ENCODE data around the gene LPIN3.
"Not testable (repeated sequence)": the region's sequence is repeated elsewhere in the genome, so short reads cannot be mapped to it uniquely, and the experiment has no call there.

Gene LPIN3

DNA sequence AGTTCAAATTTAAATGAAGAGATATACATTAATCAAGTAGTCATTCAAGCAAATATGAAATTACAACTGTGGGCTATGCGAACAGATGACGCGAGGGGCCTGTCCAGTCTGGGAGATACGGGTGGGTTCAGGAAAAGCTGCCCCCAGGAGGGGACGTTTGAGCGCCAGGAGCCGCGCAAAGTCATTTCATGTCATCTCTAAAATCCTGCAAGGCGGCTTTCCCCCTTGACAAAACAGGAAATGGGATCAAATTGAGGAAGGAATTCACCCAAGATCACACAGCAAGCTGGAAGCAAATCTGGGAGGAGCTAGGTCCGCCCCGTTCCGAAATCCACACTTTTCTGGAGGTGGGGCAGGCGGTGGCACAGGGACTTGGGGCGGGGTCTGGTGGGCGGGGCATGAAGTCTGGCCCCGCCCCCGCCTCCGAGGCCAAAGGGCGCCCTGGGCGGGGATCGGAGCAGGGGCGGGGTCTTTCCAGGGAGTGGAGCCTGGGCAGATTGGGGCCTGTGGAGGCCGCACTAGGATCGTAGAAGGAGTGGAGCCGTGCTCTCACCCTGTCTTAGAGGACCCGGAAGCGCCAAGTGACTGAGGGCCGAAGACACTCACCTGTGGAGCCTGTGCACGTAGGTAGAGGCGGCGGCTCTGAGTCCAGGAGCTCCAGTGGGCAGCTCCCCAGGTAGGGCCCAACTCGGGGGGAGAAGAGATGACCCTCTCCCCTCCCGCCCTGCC lies at the start of gene LPIN3:
Gene LPIN3, plus strand, starts transcription at position 495 of the 729 bp plus-strand sequence. CDS start 4,983 bp downstream, outside the sequence.
- DNase-seq (ENCODE audit: low spot score) = peak; percentile 93

DNA sequence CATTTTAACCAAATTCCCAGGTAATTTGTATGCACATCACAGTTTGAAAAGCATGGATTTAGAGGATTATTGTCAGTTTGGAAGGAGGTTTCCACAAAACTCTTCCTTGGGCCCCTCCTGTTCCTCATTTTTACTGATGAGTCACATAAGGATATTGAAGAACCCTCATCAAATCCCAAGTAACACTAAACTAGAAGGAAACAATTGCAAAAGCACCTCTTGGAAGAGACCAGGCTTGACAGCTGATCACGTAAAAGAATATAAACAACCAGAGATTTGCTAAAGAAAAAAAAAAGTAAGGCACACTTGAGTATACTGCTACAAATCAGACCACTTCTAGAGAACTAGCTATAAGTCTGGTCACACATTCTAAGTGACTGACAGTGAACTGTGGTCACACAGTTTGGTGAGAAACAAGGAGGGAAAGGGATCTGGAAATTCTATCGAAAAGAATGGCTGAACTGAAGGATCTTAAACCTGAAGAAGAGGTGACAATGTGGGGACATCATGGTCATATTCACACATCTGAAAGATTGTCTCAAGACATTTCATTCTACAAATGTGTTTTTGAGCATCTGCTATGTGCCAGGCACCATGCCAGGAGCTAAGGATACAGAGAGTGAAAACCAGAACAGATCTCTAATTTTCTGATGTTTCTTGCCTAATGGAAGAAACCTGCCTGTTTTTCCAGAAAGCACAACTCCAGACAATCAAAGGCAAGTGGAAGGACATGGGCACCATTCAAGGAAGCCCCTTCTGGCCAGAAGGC lies 47.2 kb upstream of the LPIN3 start:
- DNase-seq (ENCODE audit: low spot score) = no peak

GRCh38 chr20:41299899-41300298 lies 40.7 kb upstream of the LPIN3 start:
- DNase-seq (ENCODE audit: low spot score) = no peak

DNA sequence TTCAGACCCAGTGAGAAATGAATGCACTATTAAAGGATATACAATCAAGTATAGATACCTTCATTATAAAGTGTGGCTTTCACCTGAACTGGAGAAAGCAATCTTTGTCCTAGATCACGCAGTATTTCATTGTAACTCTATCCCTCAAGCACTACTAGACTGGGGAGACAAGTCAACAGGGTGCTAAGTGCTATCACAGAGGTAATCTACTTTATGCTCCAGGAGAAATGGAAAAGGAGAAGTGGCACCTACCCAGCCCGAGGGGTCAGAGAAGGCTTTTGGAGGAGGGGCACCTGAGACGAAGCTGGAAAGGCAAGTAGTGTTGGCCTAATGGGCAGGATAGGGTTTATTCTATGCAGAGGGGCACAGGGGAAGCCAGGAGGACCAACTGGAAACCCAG lies 40.2 kb upstream of the LPIN3 start:
- no peak for DNase-seq (ENCODE audit: low spot score)

DNA sequence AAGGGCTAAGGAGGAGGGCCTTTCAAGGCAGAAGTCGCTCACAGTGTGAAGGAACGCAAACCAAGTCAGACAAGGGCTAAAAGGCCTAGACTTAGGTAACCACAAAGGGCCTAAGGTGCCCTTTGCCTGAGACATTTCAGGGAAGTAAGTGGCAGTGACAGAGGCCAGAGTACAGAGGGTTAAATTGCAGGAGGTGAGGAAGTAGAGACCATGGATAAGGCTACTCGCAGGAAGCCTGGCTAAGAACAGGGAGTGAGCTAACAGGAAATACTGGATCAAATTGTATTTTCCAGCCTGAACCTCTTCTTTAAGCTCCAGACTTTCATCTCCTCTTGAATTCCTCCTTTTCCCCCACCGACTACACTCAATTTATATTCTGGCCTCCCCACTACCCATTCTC lies 39.7 kb upstream of the LPIN3 start:
- no peak for DNase-seq (ENCODE audit: low spot score)

DNA sequence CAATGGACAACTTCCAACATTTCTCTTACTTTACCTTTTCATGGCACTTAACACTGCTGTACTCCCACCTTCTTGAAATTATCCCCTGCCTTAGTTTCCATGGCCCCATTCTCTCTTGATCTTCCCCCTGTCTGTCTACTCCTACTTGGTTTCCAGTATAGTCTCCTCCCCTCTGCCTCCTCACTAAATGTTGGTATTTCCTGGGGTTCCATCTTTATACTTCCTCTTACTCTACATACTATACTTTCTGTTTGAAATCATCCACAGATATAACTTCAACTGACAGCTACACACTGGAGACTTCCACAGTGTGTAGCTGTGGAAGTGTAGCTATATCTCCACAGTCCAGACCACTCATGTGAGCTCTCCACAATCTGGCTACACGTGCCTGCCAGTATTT lies 36.6 kb upstream of the LPIN3 start:
- no peak for DNase-seq (ENCODE audit: low spot score)

GRCh38 chr20:41304424-41305079 lies 36.1 kb upstream of the LPIN3 start:
- no peak for DNase-seq (ENCODE audit: low spot score)

- no peak for DNase-seq (ENCODE audit: low spot score)
Observed at GRCh38 chr20:41306061-41306727, 34.4 kb upstream of the LPIN3 start.

GRCh38 chr20:41307021-41307420 lies 33.6 kb upstream of the LPIN3 start:
- DNase-seq (ENCODE audit: low spot score) = no peak

- no peak for DNase-seq (ENCODE audit: low spot score)
Observed at GRCh38 chr20:41308290-41308711, 32.3 kb upstream of the LPIN3 start.

- DNase-seq (ENCODE audit: low spot score) = no peak
Observed at GRCh38 chr20:41308726-41309413, 31.8 kb upstream of the LPIN3 start.

GRCh38 chr20:41309817-41310216 lies 30.8 kb upstream of the LPIN3 start:
- DNase-seq (ENCODE audit: low spot score) = no peak

DNA sequence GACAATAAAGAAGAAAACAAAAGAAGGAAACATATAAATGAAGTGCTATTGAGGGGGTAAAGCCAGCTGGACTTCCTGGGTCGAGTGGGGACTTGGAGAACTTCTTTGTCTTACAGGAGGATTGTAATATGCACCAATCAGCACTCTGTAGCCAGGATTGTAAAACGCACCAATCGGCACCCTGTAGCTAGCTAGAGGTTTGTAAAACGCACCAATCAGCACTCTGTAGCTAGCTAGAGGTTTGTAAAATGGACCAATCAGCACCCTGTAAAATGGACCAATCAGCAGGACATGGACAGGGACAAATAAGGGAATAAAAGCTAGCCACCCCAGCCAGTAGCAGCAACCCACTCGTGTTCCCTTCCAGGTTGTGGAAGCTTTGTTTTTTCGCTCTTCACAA lies 28.6 kb upstream of the LPIN3 start:
- DNase-seq (ENCODE audit: low spot score) = not testable (repeated sequence)

GRCh38 chr20:41314386-41314785 lies 26.2 kb upstream of the LPIN3 start:
- DNase-seq (ENCODE audit: low spot score) = no peak

GRCh38 chr20:41316051-41316450 lies 24.6 kb upstream of the LPIN3 start:
- no peak for DNase-seq (ENCODE audit: low spot score)

DNA sequence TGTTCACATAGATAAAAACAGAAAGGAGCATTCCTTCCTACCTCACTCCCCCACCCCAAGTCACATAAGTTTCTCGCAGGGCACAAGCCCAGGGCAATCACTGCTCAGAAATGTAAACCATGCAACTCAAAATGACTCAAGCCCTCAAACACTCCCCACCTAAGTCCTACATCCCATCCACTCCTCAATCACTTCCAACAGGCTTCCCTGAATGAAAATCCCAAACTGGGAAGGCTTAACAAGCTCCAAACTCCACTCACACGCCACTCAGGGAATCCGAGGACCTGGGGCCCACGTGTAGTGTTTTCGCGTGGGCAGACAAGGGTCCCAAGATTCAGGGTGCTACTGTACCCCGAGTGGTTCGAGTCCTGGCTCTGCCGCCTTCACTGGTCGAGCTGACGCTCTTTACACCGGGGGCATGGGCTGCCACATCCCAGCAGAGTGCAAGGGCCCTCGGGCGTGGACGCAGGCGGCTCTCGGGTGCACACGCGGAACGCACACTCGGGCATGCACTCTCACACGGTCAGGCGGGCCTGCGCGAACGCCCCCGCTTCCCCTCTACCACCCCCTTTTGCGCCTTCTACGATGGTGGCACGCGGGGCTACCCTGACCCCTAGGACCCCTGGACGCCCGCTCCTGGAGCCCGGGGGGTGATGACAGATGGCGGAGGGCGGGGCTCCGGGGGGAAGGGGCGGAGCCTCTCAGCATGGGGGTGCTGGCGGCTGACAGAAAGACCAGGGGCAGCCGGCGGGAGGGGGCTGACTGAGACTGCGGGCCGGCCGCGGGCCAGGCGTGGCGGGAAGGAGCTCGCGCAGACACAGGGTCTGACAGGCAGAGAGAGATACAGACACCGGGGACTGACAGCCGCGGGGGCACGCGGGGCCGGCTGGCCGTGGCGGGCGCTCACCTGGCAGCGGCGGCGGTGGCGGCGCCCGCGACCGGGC lies 23.7 kb upstream of the LPIN3 start:
- DNase-seq (ENCODE audit: low spot score) = peak; percentile 74

DNA sequence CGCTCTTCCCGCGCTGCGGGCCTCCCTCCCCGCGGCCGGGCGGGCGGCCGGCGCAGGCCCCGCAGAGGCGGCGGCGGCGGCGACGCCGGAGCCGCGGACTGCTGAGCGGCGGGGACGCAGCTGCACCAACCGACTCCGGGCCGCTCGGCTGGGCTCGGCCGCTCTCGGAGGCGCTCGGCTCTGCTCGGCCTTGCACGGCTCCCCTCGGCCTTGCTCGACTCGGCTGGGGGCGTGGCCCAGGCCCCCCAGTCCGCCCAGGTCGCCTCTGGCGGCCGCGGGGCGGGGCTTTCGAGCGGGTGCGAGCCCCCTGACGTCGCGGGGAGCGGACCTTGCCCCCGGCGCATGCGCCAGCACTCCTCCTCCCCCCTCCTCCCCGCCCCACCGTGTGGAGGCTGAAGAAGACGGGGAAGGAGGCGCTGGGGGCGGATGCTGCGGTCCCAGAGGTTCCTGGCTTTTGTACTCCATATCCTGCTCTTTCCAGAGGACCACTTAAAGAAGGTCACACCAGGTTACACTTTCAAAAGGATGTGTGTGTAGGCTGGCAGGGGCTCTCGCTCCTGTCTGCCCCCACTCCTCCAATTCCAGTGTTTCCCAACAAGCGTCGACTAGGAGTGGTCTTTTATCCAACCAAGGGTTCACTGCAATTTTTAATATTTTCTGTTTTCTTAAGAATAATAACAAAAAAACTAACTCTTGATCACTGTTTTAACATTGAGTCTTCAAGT lies 22.9 kb upstream of the LPIN3 start, which contains the start of gene ZHX3:
Gene ZHX3, minus strand, starts transcription at position 186 of the 725 bp plus-strand sequence. CDS start 112,815 bp downstream, outside the sequence.
- DNase-seq (ENCODE audit: low spot score) = peak; percentile 97

GRCh38 chr20:41318271-41318649 lies 22.4 kb upstream of the LPIN3 start:
- DNase-seq (ENCODE audit: low spot score) = peak; percentile 41

DNA sequence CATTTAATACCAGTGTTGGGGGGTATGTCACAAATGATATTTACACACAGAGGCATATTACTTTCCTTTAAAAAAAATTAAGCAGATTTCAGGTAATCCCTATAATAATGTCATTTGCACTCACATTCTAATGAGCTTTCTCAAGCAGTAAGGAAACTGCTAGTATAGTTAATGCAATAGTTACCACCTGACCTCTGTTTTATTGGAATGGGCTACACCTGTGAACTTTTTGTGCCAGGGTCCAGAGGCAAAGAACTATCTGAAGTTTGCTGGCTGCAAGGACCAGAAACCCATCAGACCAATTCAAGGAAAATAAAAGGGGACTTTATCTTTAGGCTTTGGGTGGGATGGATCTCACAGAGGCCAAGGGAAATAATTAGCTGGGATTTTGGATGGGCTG lies 20.2 kb upstream of the LPIN3 start:
- DNase-seq (ENCODE audit: low spot score) = no peak

DNA sequence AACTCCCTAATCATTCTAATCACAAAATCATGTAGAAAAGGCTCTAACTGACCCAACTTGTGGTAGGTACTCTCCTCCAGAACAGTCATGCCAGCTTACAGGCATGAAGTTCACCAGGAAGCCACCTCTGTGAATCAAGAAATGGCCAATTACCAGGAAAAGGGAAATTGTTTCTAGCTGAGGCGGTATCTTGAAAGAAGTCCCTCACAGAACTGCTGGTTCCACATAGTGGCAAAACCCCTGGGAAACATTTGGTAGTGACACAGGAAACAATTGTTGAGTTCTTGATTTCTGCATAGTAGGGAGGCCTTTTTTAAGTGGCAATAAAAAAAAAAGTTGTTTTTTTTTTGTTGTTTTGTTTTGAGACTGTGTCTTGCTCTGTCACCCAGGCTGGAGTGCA lies 19.6 kb upstream of the LPIN3 start:
- DNase-seq (ENCODE audit: low spot score) = no peak
